HG02642 (cell line): Measurements from ENCODE around the gene SYCP1.
"Not testable (repeated sequence)": the region's sequence is repeated elsewhere in the genome, so short reads cannot be mapped to it uniquely, and the experiment has no call there.

Source experiments
- ATAC-seq: cut with Tn5 transposase; IDR thresholded peaks from one replicate; pipeline ENCODE4 v1.9.1; 2021; ENCODE audit warnings: mild to moderate bottlenecking; ENCODE audit not compliant: unreplicated experiment, poor library complexity

Gene SYCP1

GRCh38 chr1:114854693-114855320, at the start of gene SYCP1:
SYCP1 (plus strand) TSS chr1:114854863; CDS start chr1:114855465, 602 bp downstream.
- ATAC-seq = no peak

- ATAC-seq = no peak
Measured at GRCh38 chr1:114819869-114820268, 34.8 kb upstream of the SYCP1 start.

GRCh38 chr1:114820392-114820791, 34.3 kb upstream of the SYCP1 start:
- no peak for ATAC-seq

- ATAC-seq = no peak
Measured at GRCh38 chr1:114821978-114822377, 32.7 kb upstream of the SYCP1 start.

GRCh38 chr1:114828251-114828650, 26.4 kb upstream of the SYCP1 start:
- ATAC-seq = no peak

- ATAC-seq = not testable (repeated sequence)
Measured at GRCh38 chr1:114830075-114830474, 24.6 kb upstream of the SYCP1 start.

- no peak for ATAC-seq
Measured at GRCh38 chr1:114831276-114831994, 23.2 kb upstream of the SYCP1 start.

- no peak for ATAC-seq
Measured at GRCh38 chr1:114832057-114832456, 22.6 kb upstream of the SYCP1 start.

- ATAC-seq = no peak
Measured at GRCh38 chr1:114833421-114833820, 21.2 kb upstream of the SYCP1 start.

- ATAC-seq = no peak
Measured at GRCh38 chr1:114844270-114844669, 10.4 kb upstream of the SYCP1 start.

GRCh38 chr1:114853584-114853983, 1.1 kb upstream of the SYCP1 start:
- no peak for ATAC-seq

- no peak for ATAC-seq
Measured at GRCh38 chr1:114861384-114861783, 6.7 kb downstream of the SYCP1 start.

- ATAC-seq = no peak
Measured at GRCh38 chr1:114892194-114892918, 37.7 kb downstream of the SYCP1 start.

- no peak for ATAC-seq
Measured at GRCh38 chr1:114896795-114897194, 42.1 kb downstream of the SYCP1 start.

GRCh38 chr1:114901814-114902213, 47.2 kb downstream of the SYCP1 start:
- ATAC-seq = no peak

GRCh38 chr1:114902343-114902742, 47.7 kb downstream of the SYCP1 start:
- ATAC-seq = no peak

- ATAC-seq = no peak
Measured at GRCh38 chr1:114903480-114903879, 48.8 kb downstream of the SYCP1 start.

GRCh38 chr1:114915720-114916119, 61.1 kb downstream of the SYCP1 start:
- not testable (repeated sequence) for ATAC-seq

- no peak for ATAC-seq
Measured at GRCh38 chr1:114926607-114927006, 71.9 kb downstream of the SYCP1 start.

- ATAC-seq = no peak
Measured at GRCh38 chr1:114927401-114927800, 72.7 kb downstream of the SYCP1 start.

GRCh38 chr1:114956570-114956969, 101.9 kb downstream of the SYCP1 start:
- ATAC-seq = no peak
